Heart right ventricle (tissue), 16 donors: ENCODE measurements around the gene ZNF441. TPM values are rescaled to one million over a fixed set of nuclear protein-coding genes. Genes with fewer than 3 reads are reported as not detected.

Source experiments
- ATAC-seq, 8 donors: fragments of 200-7000 bp; cut with Tn5 transposase; one replicate each; pipeline ENCODE4 v1.9.1; 2020; ENCODE audit warnings: mild to moderate bottlenecking in 8 of 8, moderate library complexity in 8 of 8, moderate number of reproducible peaks in 1 of 8
- DNase-seq, 2 donors: peaks; one replicate each; pipeline ENCODE4 v3.0.0-alpha.2; 2020
- H3K27ac ChIP-seq, 10 donors: fragments of 200-600 bp; sonication (generic) in 2 of 10; one replicate each; pipeline versions ENCODE4 v1.5.0 to v1.8.0; 2020 to 2022; ENCODE audit warnings: mild to moderate bottlenecking in 3 of 10
- H3K27me3 ChIP-seq, 7 donors: fragments of 200-600 bp; one replicate each; pipeline ENCODE4 v1.8.0; 2021 to 2022; ENCODE audit warnings: mild to moderate bottlenecking in 2 of 7
- H3K36me3 ChIP-seq, 9 donors: fragments of 200-600 bp; sonication (generic) in 1 of 9; one replicate each; pipeline versions ENCODE4 v1.5.0 to v1.8.0; 2020 to 2022; ENCODE audit warnings: mild to moderate bottlenecking in 2 of 9
- H3K4me1 ChIP-seq, 9 donors: fragments of 200-600 bp; sonication (generic) in 1 of 9; one replicate each; pipeline versions ENCODE4 v1.5.0 to v1.8.0; 2020 to 2022; ENCODE audit warnings: mild to moderate bottlenecking in 4 of 9
- H3K4me3 ChIP-seq, 10 donors: fragments of 200-600 bp; sonication (generic) in 2 of 10; one replicate each; pipeline versions ENCODE4 v1.5.0 to v1.8.0; 2020 to 2022; ENCODE audit warnings: mild to moderate bottlenecking in 7 of 10, moderate library complexity in 2 of 10
- H3K9me3 ChIP-seq, 11 donors: fragments of 200-600 bp in 10 of 11; sonication (generic) in 2 of 11; one replicate each; pipeline versions ENCODE4 v1.5.0 to v1.8.0; 2013 to 2022; ENCODE audit warnings: mild to moderate bottlenecking in 2 of 11, control low read depth in 1 of 11, moderate library complexity in 1 of 11
- CTCF ChIP-seq, 9 donors: fragments of 200-600 bp; sonication (generic) in 2 of 9; IDR thresholded peaks; one replicate each; pipeline versions ENCODE4 v1.5.0 to v1.8.0; 2021 to 2022; ENCODE audit warnings: antibody characterized with exemption in 9 of 9, mild to moderate bottlenecking in 5 of 9, moderate library complexity in 1 of 9
- WGBS, 2 donors: extraction: QIAGEN DNeasy Blood & Tissue Kit; methylation state at CpG; one replicate each; pipeline ENCODE4 v1.1.7; 2013; ENCODE audit warnings: inconsistent platforms in 1 of 2; 5-methylcytosine and 5-hydroxymethylcytosine counted together
- intact Hi-C, 10 donors: fragments of 100-400 bp; cut with DNase I; formaldehyde crosslinking; loops; one replicate each; pipeline versions ENCODE4 v1.11.1 to v1.14.2; 2022
- polyA plus RNA-seq, 2 donors: library from polyadenylated mRNA; stranded (reverse); fragments of 200-250 nt; gene quantifications; one replicate each; pipeline ENCODE4 v1.2.3, GENCODE V29; 2013
- total RNA-seq, 10 donors: library from RNA; stranded (reverse); fragmentation: NEBNext Ultra II Directional in 3 of 10; extraction: Animal tissue kit (Norgen Biotek cat#: 25700) in 3 of 10; gene quantifications; one replicate each; pipeline versions ENCODE4 v1.2.1 to v1.2.4, GENCODE V29; 2021 to 2023
- donor health status: Arrhythmogenic right ventricular cardiomyopathy.
- donor health status: ischemic (EF 13 %, LVEDD 7.1; RV severe dilation, severe dysfunction).
- donor health status: healthy with polysubstance abuse.
- donor health status: DM: no; HTN: yes; CAD: no.
- donor health status: DM: no; HTN: no; CAD: no.
- donor health status: ischemic (EF 25% LVEDD 6.9; RV normal size, moderate dysfunction).
- donor health status: ischemic (EF 25% LVEDD 5.7; RV mildly dilated, moderate dysfunction).
- donor health status: healthy.
- donor health status: DM: yes; HTN: yes; CAD: no.
- donor health status: Ischemic cardiomyopathy.
- donor health status: ischemic (EF 35%, LVEDD 5.7; RV mildly dilated, moderate dysfunction).
- donor health status: nonischemic (EF 11% LVEDD 7.7; RV severe dilation, severe dysfunction).
- donor health status: DM: yes; HTN: yes; CAD: no.
- donor health status: PGD.
- donor health status: ischemic (EF 29% LVEDD 5.4; RV normal size, mild dysfunction).
- donor health status: nonischemic (EF 23%, LVEDD 6.1; RV moderate dilation, normal function).

Gene ZNF441
- total and polyA plus RNA-seq, 12 donors = 1.7 to 7.0 (median 5.2) TPM

- H3K4me3 ChIP-seq = no peak overlapping the region
- WGBS, 2 donors = 50 to 81% methylated on average over 2 of the region's 2 CpGs
- no peak for ATAC-seq
- TF ChIP-seq CTCF (IDR thresholded peaks at IDR 0.05) = no peak
- peaks cover 0 to 80% (median 28%) of the 10 kb centered on the region in 11 donors for H3K9me3 ChIP-seq
- no peak for DNase-seq
- no peaks in the 10 kb centered on the region for H3K36me3 ChIP-seq
- no peaks in the 10 kb centered on the region for H3K27me3 ChIP-seq
- no peak overlapping the region for H3K27ac ChIP-seq
- no peaks in the 10 kb centered on the region for H3K4me1 ChIP-seq
- intact Hi-C loops = no loop called here
These were observed 14.5 kb upstream of the ZNF441 start for GRCh38 chr19:11752244-11752736.

GRCh38 chr19:11754663-11755062 lies 12.1 kb upstream of the ZNF441 start:
- H3K4me3 ChIP-seq = no peak overlapping the region
- H3K27ac ChIP-seq = no peak overlapping the region
- H3K36me3 ChIP-seq = no peaks in the 10 kb centered on the region
- no peaks in the 10 kb centered on the region for H3K4me1 ChIP-seq
- WGBS, 2 donors = 84 to 93% methylated on average over 4 of the region's 4 CpGs
- intact Hi-C loops = no loop called here
- ATAC-seq = no peak
- TF ChIP-seq CTCF (IDR thresholded peaks at IDR 0.05) = no peak
- no peak for DNase-seq
- H3K9me3 ChIP-seq = peaks cover 0 to 64% (median 14%) of the 10 kb centered on the region in 11 donors
- no peaks in the 10 kb centered on the region for H3K27me3 ChIP-seq

GRCh38 chr19:11756965-11757364 lies 9.8 kb upstream of the ZNF441 start:
- H3K27ac ChIP-seq = no peak overlapping the region
- ATAC-seq (no peak), DNase-seq (no peak)
- no peaks in the 10 kb centered on the region for H3K36me3 ChIP-seq
- no peak for TF ChIP-seq CTCF (IDR thresholded peaks at IDR 0.05)
- no peaks in the 10 kb centered on the region for H3K27me3 ChIP-seq
- intact Hi-C loops = no loop called here
- peaks cover 0 to 41% (median 12%) of the 10 kb centered on the region in 11 donors for H3K9me3 ChIP-seq
- H3K4me3 ChIP-seq = no peak overlapping the region
- 72 to 75% methylated on average over 1 of the region's 1 CpG for WGBS, 2 donors
- no peaks in the 10 kb centered on the region for H3K4me1 ChIP-seq

- Histone ChIP-seq H3K4me1 (no peaks in the 10 kb centered on the region), H3K27me3 (no peaks in the 10 kb centered on the region), H3K4me3 (no peak overlapping the region), H3K36me3 (no peaks in the 10 kb centered on the region), H3K9me3 (peaks cover 0 to 42% (median 12%) of the 10 kb centered on the region in 11 donors), H3K27ac (no peak overlapping the region)
- TF ChIP-seq CTCF (IDR thresholded peaks at IDR 0.05) = no peak
- ATAC-seq = no peak
- DNase-seq = no peak
- 71 to 77% methylated on average over 7 of the region's 7 CpGs for WGBS, 2 donors
- intact Hi-C loops = no loop called here
These were observed 7.0 kb upstream of the ZNF441 start for GRCh38 chr19:11759805-11760204.
